SK-MEL-5 (cell line): ENCODE data around the gene GPR108. TPM values are rescaled to one million over a fixed set of nuclear protein-coding genes. Genes with fewer than 3 reads are reported as not detected.
"Not testable (repeated sequence)": the region's sequence is repeated elsewhere in the genome, so short reads cannot be mapped to it uniquely, and the experiment has no call there.

ENCODE experiments used
- DNase-seq: peaks from one replicate; pipeline ENCODE4 v3.0.0-alpha.2; 2016; ENCODE audit warnings: low read depth, low spot score
- in situ Hi-C: cut with HindIII; loops from 2 replicates; pipeline ENCODE4 v1.10.0; 2016; ENCODE audit warnings: low sequenced_read_pairs, high pct_unique_total_duplicates, low pct_unique_long_range_greater_than_20kb
- total RNA-seq: library from RNA; depleted of rRNA; stranded (reverse); fragments of >200 nt; shearing (Covaris generic); gene quantifications from 2 replicates; pipeline ENCODE4 v1.2.3, GENCODE V29; 2014

The GPR108 gene
- total RNA-seq, 1 experiment from 2014 or later, result 56.8 TPM

GRCh38 chr19:6716610-6716970 lies 20.8 kb downstream of the GPR108 start:
- in situ Hi-C loops, result no loop called here
- DNase-seq, result no peak

DNA sequence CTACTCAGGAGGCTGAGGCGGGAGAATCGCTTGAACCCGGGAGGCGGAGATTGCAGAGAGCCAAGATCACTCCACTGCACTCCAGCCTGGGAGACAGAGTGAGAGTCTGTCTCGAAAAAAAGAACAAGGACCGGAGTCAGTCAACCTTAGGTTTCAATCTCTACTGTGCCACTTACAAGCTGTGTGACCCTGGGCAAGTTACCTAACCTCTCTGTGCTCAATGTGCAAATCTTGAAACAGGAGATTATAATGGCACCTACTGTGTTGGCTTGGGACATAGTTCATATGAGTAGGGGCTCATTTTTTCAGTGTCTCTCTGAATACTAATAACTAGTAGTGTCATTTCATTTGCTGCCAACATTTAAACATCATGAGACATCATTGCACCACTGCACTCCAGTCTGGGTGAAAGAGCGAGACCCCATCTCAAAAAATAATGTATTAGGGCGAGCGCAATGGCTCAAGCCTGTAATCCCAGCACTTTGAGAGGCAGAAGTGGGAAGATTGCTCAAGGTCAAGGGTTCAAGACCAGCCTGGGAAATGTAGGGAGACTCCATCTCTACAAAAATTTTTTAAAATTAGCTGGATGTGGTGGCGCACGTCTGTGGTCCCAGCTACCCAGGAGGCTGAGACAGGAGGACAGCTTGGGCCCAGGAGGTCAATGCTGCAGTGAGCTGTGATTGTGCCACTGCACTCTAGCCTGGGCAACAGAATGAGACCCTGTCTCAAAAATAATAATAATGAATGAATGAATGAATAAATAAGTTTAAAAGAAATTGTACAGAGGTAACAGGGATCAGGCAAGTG lies 22.4 kb downstream of the GPR108 start:
- no peak for DNase-seq
- in situ Hi-C loops, result no loop called here

DNA sequence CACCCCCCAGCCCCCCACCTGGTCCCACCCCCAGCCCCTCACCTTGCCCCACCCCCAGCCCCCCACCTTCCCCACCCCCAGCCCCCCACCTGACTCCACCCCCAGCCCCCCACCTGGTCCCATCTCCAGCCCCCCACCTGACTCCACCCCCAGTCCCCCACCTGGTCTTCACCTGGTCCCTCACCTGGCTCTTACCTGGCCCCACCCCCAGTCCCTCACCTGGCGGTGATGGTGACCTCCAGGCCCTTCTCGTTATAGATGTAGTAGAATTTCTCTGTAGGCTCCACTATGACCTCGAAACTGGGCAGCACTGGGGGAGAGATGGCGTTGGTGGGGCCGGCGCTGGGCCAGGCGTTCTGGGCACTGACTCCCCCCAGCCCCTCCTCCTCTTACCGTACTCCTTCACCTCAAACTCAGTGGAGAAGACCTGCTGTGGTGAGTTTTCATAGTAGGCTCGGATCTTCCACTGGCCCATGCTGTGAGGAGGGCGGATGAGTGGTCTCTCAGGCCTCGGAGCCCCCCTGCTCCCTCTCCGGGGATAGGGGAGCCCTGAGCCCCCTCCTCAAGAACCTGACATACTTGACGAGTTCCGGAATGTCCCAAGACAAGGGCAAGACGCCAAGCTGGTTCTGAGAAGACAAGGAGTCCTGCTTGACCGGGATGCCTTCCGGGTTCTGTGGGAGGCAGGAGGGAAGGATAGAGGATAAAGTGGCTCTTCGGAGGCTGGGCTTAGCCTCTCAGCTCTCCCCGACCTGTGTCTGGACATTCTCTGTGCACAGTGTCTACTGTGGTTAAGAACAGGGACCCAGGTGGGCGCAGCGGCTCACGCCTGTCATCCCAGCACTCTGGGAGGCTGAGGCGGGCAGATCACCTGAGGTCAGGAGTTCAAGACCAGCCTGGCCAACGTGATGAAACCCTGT lies 23.3 kb downstream of the GPR108 start:
- in situ Hi-C loops, result no loop called here
- DNase-seq, result no peak

DNA sequence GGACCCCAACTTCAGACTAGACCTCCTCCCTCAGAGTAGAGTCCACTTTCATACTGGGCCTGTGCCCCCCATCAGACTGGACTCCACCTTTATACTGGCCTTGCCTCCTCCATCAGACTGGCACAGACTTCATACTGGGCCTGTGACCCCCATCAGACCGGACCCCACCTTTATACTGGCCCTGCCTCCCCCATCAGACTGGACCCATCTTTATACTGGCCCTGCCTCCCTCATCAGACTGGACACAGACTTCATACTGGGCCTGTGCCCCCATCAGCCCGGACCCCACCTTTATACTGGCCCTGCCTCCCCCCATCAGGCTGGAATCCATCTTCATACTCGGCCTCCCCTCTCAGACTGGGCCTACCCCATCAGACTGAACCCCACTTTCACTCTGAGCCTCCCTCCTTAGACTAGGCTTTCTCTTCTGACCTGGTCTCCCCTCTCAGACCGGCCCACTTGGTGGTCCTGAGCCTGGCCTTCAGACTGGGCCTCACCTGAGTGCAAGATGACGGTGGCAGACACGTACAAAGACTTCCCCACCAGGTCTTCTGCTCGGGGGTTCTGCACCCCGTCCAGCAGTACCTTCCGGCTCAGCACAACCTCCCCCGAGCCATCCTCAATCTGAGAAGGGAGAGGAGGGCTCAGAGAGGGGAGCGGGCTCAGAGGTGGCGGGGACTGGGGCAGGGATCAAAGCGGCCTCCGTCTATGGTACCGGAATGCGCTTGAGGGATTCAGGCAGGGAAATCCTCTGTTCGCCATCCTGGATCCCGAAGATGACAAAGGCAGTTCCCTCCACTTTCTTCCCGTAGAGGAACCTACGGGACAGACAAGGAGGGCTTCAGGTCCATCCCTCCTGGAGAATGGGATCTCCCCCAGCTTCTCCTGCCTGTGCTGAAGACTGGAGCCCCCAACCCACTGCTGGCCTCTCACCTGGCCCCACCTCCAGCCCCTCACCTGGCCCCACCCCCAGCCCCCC lies 24.4 kb downstream of the GPR108 start:
- DNase-seq, result no peak
- in situ Hi-C loops, result no loop called here

DNA sequence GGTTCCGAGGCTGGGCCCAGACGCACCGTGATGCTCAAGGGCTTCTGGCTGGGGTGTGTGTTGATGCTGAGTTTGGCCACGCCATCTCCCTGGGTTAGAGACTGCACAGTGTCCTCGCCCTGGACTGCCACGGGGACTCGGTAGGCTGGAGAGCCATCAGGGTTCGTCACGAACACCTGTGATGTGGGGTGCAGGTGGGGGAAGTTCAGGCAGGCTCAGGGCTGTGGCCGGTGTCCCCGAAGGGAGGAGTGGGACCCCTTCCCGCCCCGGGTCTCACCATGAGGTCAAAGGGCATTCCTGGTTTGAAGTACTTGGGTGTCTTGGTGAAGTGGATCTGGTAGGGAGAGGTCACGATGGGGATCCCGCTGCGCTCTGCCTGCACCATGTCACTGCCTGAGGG lies 25.1 kb downstream of the GPR108 start:
- in situ Hi-C loops, result no loop called here

DNA sequence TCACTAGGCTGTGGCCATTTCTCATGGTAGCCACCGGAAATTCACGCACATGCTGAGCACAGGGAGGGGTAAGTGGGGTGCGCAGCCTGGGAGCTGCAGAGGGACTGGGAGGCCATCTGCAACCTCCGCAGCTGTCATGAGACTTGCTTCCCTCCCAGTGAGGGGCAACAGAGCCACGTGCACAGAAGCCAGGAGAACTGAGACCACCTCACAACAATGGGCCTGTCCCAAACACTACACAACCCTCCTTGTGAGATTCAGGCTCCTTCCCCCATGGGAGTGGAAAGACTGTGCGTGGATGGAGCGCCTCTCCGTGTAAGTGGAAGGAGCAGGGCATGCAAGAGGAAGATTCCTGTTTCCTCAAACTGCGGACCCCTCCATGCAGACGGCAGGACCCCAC lies 25.8 kb downstream of the GPR108 start:
- in situ Hi-C loops, result no loop called here
- DNase-seq, result no peak

More for the DNA sequence above, 25.1 kb downstream of the GPR108 start:
- DNase-seq, result no peak

DNA sequence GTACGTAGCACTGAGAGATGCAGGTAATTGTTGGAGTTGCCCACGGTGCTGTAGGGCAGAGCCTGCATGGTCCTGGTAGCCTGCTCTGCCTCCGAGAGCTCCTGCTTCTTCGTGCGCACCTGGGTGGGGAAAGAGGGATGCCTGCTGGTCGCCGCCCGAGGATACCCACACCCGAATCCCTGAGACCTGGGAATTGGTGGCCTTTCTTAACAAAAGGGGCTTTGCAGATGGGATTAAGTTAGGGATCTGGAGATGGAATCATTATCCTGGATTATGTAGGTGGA lies 26.4 kb downstream of the GPR108 start:
- no peak for DNase-seq
- in situ Hi-C loops, result no loop called here

DNA sequence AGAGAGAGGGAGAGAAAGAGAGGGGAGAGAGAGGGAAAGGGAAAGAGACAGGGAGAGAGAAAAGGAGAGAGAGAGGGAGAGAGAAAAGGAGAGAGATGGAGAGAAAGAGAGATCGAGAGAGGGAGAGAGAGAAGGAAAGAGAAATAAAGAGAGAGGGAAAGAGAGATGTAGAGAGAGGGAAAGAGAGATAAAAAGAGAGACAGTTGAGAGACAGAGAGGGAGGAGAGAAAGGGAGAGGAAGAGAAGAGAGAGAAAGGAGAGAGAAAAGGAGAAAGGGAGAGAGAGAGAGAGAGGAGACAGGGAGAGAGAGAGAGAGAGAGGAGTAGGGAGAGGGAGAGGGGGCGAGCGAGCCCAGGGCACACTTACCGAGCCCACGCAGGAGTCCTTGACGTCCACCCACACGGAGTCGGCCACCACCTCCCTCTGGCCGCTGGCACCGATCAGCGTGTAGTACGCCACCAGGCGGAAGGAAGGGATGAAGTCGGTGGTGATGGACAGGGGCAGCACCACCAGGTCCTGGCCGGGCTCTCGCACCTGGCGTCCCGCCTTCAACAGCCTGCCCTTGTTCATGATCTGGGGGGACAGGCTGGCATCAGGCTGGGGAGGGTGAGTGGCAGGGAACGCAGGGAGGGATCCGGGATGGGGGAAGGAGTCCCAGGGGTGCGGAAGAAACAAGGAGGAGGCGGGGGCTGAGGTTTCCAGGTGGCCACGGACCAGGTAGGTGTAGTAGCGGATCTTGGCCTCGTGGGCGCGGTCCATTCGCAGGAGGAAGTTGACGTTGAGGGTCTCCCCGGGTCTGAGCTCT lies 26.9 kb downstream of the GPR108 start:
- DNase-seq, result peak; percentile 33
- in situ Hi-C loops, result no loop called here

GRCh38 chr19:6709549-6709948 lies 27.8 kb downstream of the GPR108 start:
- DNase-seq, result no peak
- in situ Hi-C loops, result no loop called here

DNA sequence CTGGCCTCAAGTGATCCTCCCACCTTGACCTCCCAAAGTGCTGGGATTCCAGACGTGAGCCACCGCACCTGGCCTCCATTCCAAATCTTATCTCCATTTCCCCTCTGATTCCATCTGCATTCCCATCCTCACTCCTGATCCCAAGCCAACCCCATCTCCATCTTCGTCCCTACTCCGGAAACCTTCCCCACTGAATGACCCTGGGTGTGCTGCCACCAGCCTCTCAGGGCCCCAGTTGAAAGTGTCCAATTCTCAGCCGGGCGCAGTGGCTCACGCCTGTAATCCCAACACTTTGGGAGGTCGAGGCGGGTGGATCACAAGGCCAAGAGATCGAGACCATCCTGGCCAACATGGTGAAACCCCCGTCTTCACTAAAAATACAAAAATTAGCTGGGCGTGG lies 28.5 kb downstream of the GPR108 start:
- in situ Hi-C loops, DNase-seq: not testable (repeated sequence)

GRCh38 chr19:6708346-6708745 lies 29.0 kb downstream of the GPR108 start:
- in situ Hi-C loops, result no loop called here
- DNase-seq, result no peak

GRCh38 chr19:6707658-6708018 lies 29.7 kb downstream of the GPR108 start:
- in situ Hi-C loops, result no loop called here

GRCh38 chr19:6707011-6707657 lies 30.2 kb downstream of the GPR108 start:
- in situ Hi-C loops, result no loop called here

More at GRCh38 chr19:6707658-6708018, 29.7 kb downstream of the GPR108 start:
- DNase-seq, result no peak

DNA sequence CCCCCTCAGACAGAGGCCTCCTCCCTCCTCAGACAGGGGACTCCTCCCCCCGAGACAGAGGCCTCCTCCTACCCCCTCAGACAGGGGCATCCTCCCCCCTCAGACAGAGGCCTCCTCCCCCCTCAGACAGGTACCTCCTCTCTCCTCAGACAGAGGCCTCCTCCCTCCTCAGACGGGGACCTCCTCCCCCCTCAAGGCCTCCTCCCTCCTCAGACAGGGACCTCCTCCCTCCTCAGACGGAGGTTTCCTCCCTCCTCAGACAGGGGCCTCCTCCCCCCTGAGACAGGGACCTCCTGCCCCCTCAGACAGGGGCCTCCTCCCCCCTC lies 30.8 kb downstream of the GPR108 start:
- no peak for DNase-seq
- in situ Hi-C loops, result no loop called here

More at GRCh38 chr19:6707011-6707657, 30.2 kb downstream of the GPR108 start:
- DNase-seq, result no peak

GRCh38 chr19:6705931-6706632 lies 31.3 kb downstream of the GPR108 start:
- in situ Hi-C loops, result no loop called here
- DNase-seq, result no peak

DNA sequence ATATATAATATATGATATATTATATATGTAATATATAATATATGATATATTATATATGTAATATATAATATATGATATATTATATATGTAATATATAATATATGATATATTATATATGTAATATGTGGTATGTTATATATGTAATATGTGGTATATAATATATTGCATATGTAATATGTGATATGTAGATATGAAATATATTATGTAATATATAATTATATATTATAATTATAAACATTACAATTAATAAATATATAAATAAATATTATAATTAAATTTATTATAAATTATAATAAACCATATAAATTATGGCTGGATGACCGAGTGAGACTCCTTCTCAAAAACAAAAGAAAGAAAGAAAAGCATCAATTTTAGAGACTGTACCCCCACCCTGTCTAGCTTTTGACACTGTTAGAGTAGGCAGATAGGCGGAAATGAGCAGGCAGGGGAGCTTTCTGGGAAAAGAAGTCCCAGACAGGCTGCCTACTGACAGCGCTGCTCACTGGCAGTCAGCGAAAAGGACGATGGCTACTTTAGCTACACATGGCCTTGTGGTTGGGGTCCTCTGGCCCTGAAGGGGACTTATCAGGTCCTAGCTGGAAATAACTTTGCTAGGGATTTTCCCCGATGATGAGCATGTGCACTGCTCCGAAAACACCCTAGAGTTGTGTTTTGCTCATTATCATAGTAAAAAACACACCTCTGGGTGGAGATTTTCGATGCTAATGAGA lies 36.6 kb downstream of the GPR108 start:
- in situ Hi-C loops, result no loop called here
- no peak for DNase-seq
